Sigmoid colon (tissue), 7 donors: Measurements from ENCODE around the gene TNNC2. TPM values are rescaled to one million over a fixed set of nuclear protein-coding genes. Genes with fewer than 3 reads are reported as not detected.

Experiments used
- DNase-seq: peaks from one replicate; pipeline ENCODE4 v3.0.0-alpha.2; 2019
- H3K27ac ChIP-seq, 4 donors: fragments of 200-600 bp; sonication (generic); one replicate each; pipeline ENCODE4 v1.5.1; 2016 to 2019; ENCODE audit warnings: mild to moderate bottlenecking in 1 of 4
- H3K27me3 ChIP-seq, 3 donors: fragments of 200-600 bp; sonication (generic); one replicate each; pipeline ENCODE4 v1.5.1; 2019; ENCODE audit warnings: mild to moderate bottlenecking in 1 of 3
- H3K36me3 ChIP-seq, 4 donors: fragments of 200-600 bp; sonication (generic); one replicate each; pipeline ENCODE4 v1.5.1; 2016 to 2019
- H3K4me1 ChIP-seq, 4 donors: fragments of 200-600 bp; sonication (generic); one replicate each; pipeline ENCODE4 v1.5.1; 2017 to 2019
- H3K4me3 ChIP-seq, 4 donors: fragments of 200-600 bp; sonication (generic); one replicate each; pipeline ENCODE4 v1.5.1; 2017 to 2019; ENCODE audit warnings: mild to moderate bottlenecking in 2 of 4, moderate library complexity in 1 of 4
- H3K9me3 ChIP-seq, 4 donors: fragments of 200-600 bp in 3 of 4; sonication (generic) in 3 of 4; one replicate each; pipeline versions ENCODE4 v1.5.1 to v1.6.1; 2013 to 2019
- CTCF ChIP-seq, 4 experiments: fragments of 450-650 bp in 3 of 4; fragments of 200-600 bp in 1 of 4; IDR thresholded peaks; one replicate each; pipeline ENCODE4 v1.5.1; 2016 to 2019; ENCODE audit warnings: antibody characterized with exemption in 4 of 4, mild to moderate bottlenecking in 3 of 4, moderate library complexity in 2 of 4
- EP300 ChIP-seq, 4 donors: sonication (generic); formaldehyde crosslinking; IDR thresholded peaks; one replicate each; pipeline ENCODE4 v1.6.1; 2017; ENCODE audit warnings: antibody characterized with exemption in 4 of 4
- POLR2A ChIP-seq, 2 donors: fragments of 450-650 bp; IDR thresholded peaks; one replicate each; pipeline ENCODE4 v1.6.1; 2016; ENCODE audit warnings: antibody characterized with exemption in 2 of 2, mild to moderate bottlenecking in 2 of 2, moderate library complexity in 2 of 2
- POLR2AphosphoS5 ChIP-seq, 4 donors: sonication (generic); formaldehyde crosslinking; IDR thresholded peaks; one replicate each; pipeline ENCODE4 v1.6.1; 2017; ENCODE audit warnings: antibody characterized with exemption in 4 of 4
- WGBS, 2 donors: extraction: QIAGEN DNeasy Blood & Tissue Kit; methylation state at CpG; one replicate each; pipeline ENCODE4 v1.1.7; 2013; 5-methylcytosine and 5-hydroxymethylcytosine counted together
- intact Hi-C: fragments of 100-400 bp; cut with DNase I; formaldehyde crosslinking; loops from one replicate; pipeline ENCODE4 v1.15.1; 2023
- polyA plus RNA-seq, 3 donors: library from polyadenylated mRNA; stranded (reverse); fragments of 200-250 nt; gene quantifications; one replicate each; pipeline ENCODE4 v1.2.3, GENCODE V29; 2013
- small RNA-seq, 3 donors: library from RNA; depleted of rRNA; stranded (forward); fragments of <200 nt; gene quantifications; one replicate each; pipeline ENCODE3, GENCODE V24; 2016
- total RNA-seq, 4 donors: library from RNA; depleted of rRNA; stranded (reverse); fragments of >200 nt; gene quantifications; one replicate each; pipeline ENCODE4 v1.1.0, GENCODE V29; 2016
- donor health status: healthy with polysubstance abuse.
- donor health status: Bipolar disorder and iron deficiency.
- donor health status: healthy.

The TNNC2 gene
- total and polyA plus RNA-seq, 7 donors, result 0.95 to 15.6 (median 2.9) TPM; not detected in 2

GRCh38 chr20:45776931-45777330 is 50.2 kb downstream of the TNNC2 start:
- Histone ChIP-seq H3K9me3 (no peaks in the 10 kb centered on the region), H3K27me3 (no peaks in the 10 kb centered on the region), H3K4me1 (peaks cover 0 to 53% (median 49%) of the 10 kb centered on the region in 4 donors), H3K4me3 (no peak overlapping the region), H3K27ac (peak overlapping the region in 3 of 4 donors; percentile 89 to 94 (median 94)), H3K36me3 (no peaks in the 10 kb centered on the region)
- no peak for DNase-seq
- TF ChIP-seq POLR2AphosphoS5 (IDR thresholded peaks at IDR 0.05), result no peak
- no peak for TF ChIP-seq POLR2A (IDR thresholded peaks at IDR 0.05)
- TF ChIP-seq CTCF (IDR thresholded peaks at IDR 0.05), result no peak
- TF ChIP-seq EP300 (IDR thresholded peaks at IDR 0.05), result no peak
- intact Hi-C loops, result no loop called here
- 83 to 90% methylated on average over 7 of the region's 7 CpGs for WGBS, 2 donors

- 76 to 86% methylated on average over 6 of the region's 6 CpGs for whole genome bisulfite sequencing, 2 donors
These were observed 51.7 kb downstream of the TNNC2 start for GRCh38 chr20:45775411-45775810.

GRCh38 chr20:45774945-45775344 is 52.2 kb downstream of the TNNC2 start:
- 13 to 57% methylated on average over 2 of the region's 2 CpGs for WGBS, 2 donors
- Histone ChIP-seq H3K27me3 (no peaks in the 10 kb centered on the region), H3K36me3 (no peaks in the 10 kb centered on the region), H3K27ac (no peak overlapping the region), H3K4me1 (peaks cover 0 to 45% (median 38%) of the 10 kb centered on the region in 4 donors), H3K9me3 (no peaks in the 10 kb centered on the region), H3K4me3 (no peak overlapping the region)
- intact Hi-C loops, result no loop called here
- DNase-seq, result no peak
- no peak for TF ChIP-seq POLR2A (IDR thresholded peaks at IDR 0.05)
- no peak for TF ChIP-seq EP300 (IDR thresholded peaks at IDR 0.05)
- TF ChIP-seq POLR2AphosphoS5 (IDR thresholded peaks at IDR 0.05), result no peak
- TF ChIP-seq CTCF (IDR thresholded peaks at IDR 0.05), result no peak

More at GRCh38 chr20:45775411-45775810, 51.7 kb downstream of the TNNC2 start:
- Histone ChIP-seq H3K4me3 (no peak overlapping the region), H3K9me3 (no peaks in the 10 kb centered on the region), H3K27ac (no peak overlapping the region), H3K4me1 (peaks cover 0 to 50% (median 43%) of the 10 kb centered on the region in 4 donors), H3K36me3 (no peaks in the 10 kb centered on the region), H3K27me3 (no peaks in the 10 kb centered on the region)
- intact Hi-C loops, result no loop called here
- TF ChIP-seq EP300 (IDR thresholded peaks at IDR 0.05), result no peak
- TF ChIP-seq CTCF (IDR thresholded peaks at IDR 0.05), result no peak
- no peak for TF ChIP-seq POLR2AphosphoS5 (IDR thresholded peaks at IDR 0.05)
- DNase-seq, result no peak

Small RNA genes within 50 kb of the gene (small RNA-seq; reads per million reads assigned to genes)
- gene RNU6ATAC38P, result 0 reads per million in 3 donors

Other genes with a start within 250 kb of the TNNC2 start
- not detected for gene WFDC8, start 248.0 kb downstream of the TNNC2 start, total RNA-seq
- not detected for gene WFDC8, start 248.0 kb downstream of the TNNC2 start, polyA plus RNA-seq
- not detected for gene WFDC10A, start 197.6 kb downstream of the TNNC2 start, total RNA-seq
- gene WFDC10A, start 197.6 kb downstream of the TNNC2 start, polyA plus RNA-seq, result not detected
- not detected for gene WFDC9, start 196.0 kb downstream of the TNNC2 start, total RNA-seq
- not detected for gene WFDC9, start 196.0 kb downstream of the TNNC2 start, polyA plus RNA-seq
- gene WFDC11, start 157.1 kb downstream of the TNNC2 start, total RNA-seq, result not detected
- not detected for gene WFDC11, start 157.1 kb downstream of the TNNC2 start, polyA plus RNA-seq
- gene WFDC13, start 125.3 kb downstream of the TNNC2 start, total RNA-seq, result not detected
- not detected for gene WFDC13, start 125.3 kb downstream of the TNNC2 start, polyA plus RNA-seq
- not detected for gene WFDC10B, start 122.3 kb downstream of the TNNC2 start, total RNA-seq
- under 1 TPM in 1 of 3 donors, not detected in 2; 0.52 TPM for gene WFDC10B, start 122.3 kb downstream of the TNNC2 start, polyA plus RNA-seq
- not detected for gene SPINT4, start 105.0 kb downstream of the TNNC2 start, total RNA-seq
- gene SPINT4, start 105.0 kb downstream of the TNNC2 start, polyA plus RNA-seq, result not detected
- gene WFDC3, start 35.4 kb downstream of the TNNC2 start, total RNA-seq, result 1 to 10 TPM in 3 of 4 donors, not detected in 1; 2.9 to 7.7 (median 3.9) TPM
- gene WFDC3, start 35.4 kb downstream of the TNNC2 start, polyA plus RNA-seq, result 10 to 100 TPM in 2 of 3 donors, 1 to 10 TPM in 1; 4.6 to 19.2 (median 13.9) TPM
- gene DNTTIP1, start 35.4 kb downstream of the TNNC2 start, total RNA-seq, result 10 to 100 TPM; 33.0 to 59.9 (median 40.6) TPM
- gene DNTTIP1, start 35.4 kb downstream of the TNNC2 start, polyA plus RNA-seq, result 100 to 1,000 TPM in 1 of 3 donors, 10 to 100 TPM in 2; 51.9 to 107 (median 71.4) TPM
- gene UBE2C, start 14.7 kb downstream of the TNNC2 start, total RNA-seq, result 1 to 10 TPM in 1 of 4 donors, not detected in 3; 3.3 TPM
- 10 to 100 TPM; 12.6 to 90.3 (median 29.6) TPM for gene UBE2C, start 14.7 kb downstream of the TNNC2 start, polyA plus RNA-seq
- 10 to 100 TPM; 46.7 to 82.5 (median 52.2) TPM for gene SNX21, start 6.5 kb upstream of the TNNC2 start, total RNA-seq
- gene SNX21, start 6.5 kb upstream of the TNNC2 start, polyA plus RNA-seq, result 10 to 100 TPM; 10.4 to 16.8 (median 15.2) TPM
- 10 to 100 TPM; 28.5 to 42.5 (median 35.0) TPM for gene ACOT8, start 30.1 kb upstream of the TNNC2 start, total RNA-seq
- gene ACOT8, start 30.1 kb upstream of the TNNC2 start, polyA plus RNA-seq, result 100 to 1,000 TPM in 1 of 3 donors, 10 to 100 TPM in 2; 51.0 to 131 (median 80.5) TPM
- gene ZSWIM3, start 30.3 kb upstream of the TNNC2 start, total RNA-seq, result 1 to 10 TPM; 1.7 to 3.5 (median 2.9) TPM
- gene ZSWIM3, start 30.3 kb upstream of the TNNC2 start, polyA plus RNA-seq, result 1 to 10 TPM; 2.4 to 3.5 (median 2.5) TPM
- 1 to 10 TPM; 6.4 to 9.4 (median 7.1) TPM for gene ZSWIM1, start 53.9 kb upstream of the TNNC2 start, total RNA-seq
- 1 to 10 TPM; 3.6 to 6.5 (median 3.9) TPM for gene ZSWIM1, start 53.9 kb upstream of the TNNC2 start, polyA plus RNA-seq
- gene SPATA25, start 60.3 kb upstream of the TNNC2 start, total RNA-seq, result 1 to 10 TPM; 1.6 to 7.5 (median 3.0) TPM
- 1 to 10 TPM in 1 of 3 donors, not detected in 2; 1.7 TPM for gene SPATA25, start 60.3 kb upstream of the TNNC2 start, polyA plus RNA-seq
- gene NEURL2, start 63.9 kb upstream of the TNNC2 start, total RNA-seq, result 10 to 100 TPM; 18.9 to 25.8 (median 20.3) TPM
- gene NEURL2, start 63.9 kb upstream of the TNNC2 start, polyA plus RNA-seq, result 1 to 10 TPM; 1.8 to 4.6 (median 3.9) TPM
- gene CTSA, start 64.0 kb upstream of the TNNC2 start, total RNA-seq, result 10 to 100 TPM; 45.7 to 79.5 (median 56.7) TPM
- 100 to 1,000 TPM in 2 of 3 donors, 10 to 100 TPM in 1; 64.9 to 203 (median 169) TPM for gene CTSA, start 64.0 kb upstream of the TNNC2 start, polyA plus RNA-seq
- gene PLTP, start 84.8 kb upstream of the TNNC2 start, total RNA-seq, result 100 to 1,000 TPM in 3 of 4 donors, 10 to 100 TPM in 1; 68.7 to 296 (median 156) TPM
- 10 to 100 TPM; 36.6 to 52.0 (median 47.4) TPM for gene PLTP, start 84.8 kb upstream of the TNNC2 start, polyA plus RNA-seq
- 10 to 100 TPM; 31.4 to 39.3 (median 32.5) TPM for gene PCIF1, start 107.4 kb upstream of the TNNC2 start, total RNA-seq
- 10 to 100 TPM; 26.4 to 37.8 (median 27.2) TPM for gene PCIF1, start 107.4 kb upstream of the TNNC2 start, polyA plus RNA-seq
- 10 to 100 TPM; 12.0 to 24.4 (median 14.9) TPM for gene ZNF335, start 144.9 kb upstream of the TNNC2 start, total RNA-seq
- gene ZNF335, start 144.9 kb upstream of the TNNC2 start, polyA plus RNA-seq, result 10 to 100 TPM in 1 of 3 donors, 1 to 10 TPM in 2; 5.4 to 17.1 (median 5.5) TPM
- gene MMP9, start 181.6 kb upstream of the TNNC2 start, total RNA-seq, result under 1 TPM in 1 of 4 donors, not detected in 3; 0.27 TPM
- gene MMP9, start 181.6 kb upstream of the TNNC2 start, polyA plus RNA-seq, result 10 to 100 TPM in 1 of 3 donors, 1 to 10 TPM in 1, under 1 TPM in 1; 0.60 to 27.1 (median 2.5) TPM
- gene SLC12A5, start 201.9 kb upstream of the TNNC2 start, total RNA-seq, result under 1 TPM in 1 of 4 donors, not detected in 3; 0.14 TPM
- 1 to 10 TPM in 1 of 3 donors, not detected in 2; 1.4 TPM for gene SLC12A5, start 201.9 kb upstream of the TNNC2 start, polyA plus RNA-seq